GDM1 (cell line): ENCODE data around the gene SDS.

Experiments
- DNase-seq: peaks from one replicate; lab custom pipeline; 2025; lab: John Stamatoyannopoulos, UW

Gene SDS

GRCh38 chr12:113424915-113425823 lies 21.5 kb upstream of the SDS start:
- peak; percentile 35 for DNase-seq

- DNase-seq: no peak
Measured at GRCh38 chr12:113424456-113424855, 20.8 kb upstream of the SDS start.

- no peak for DNase-seq
Measured at GRCh38 chr12:113422886-113423669, 19.4 kb upstream of the SDS start.

GRCh38 chr12:113422030-113422885 lies 18.6 kb upstream of the SDS start, which contains the start of gene SDSL:
TSS of gene SDSL (plus strand) at chr12:113422380. CDS start at chr12:113427983, 5,603 bp downstream.
- peak; percentile 94 for DNase-seq

GRCh38 chr12:113420996-113421595 lies 17.4 kb upstream of the SDS start:
- DNase-seq: no peak

GRCh38 chr12:113418213-113418879 lies 14.7 kb upstream of the SDS start:
- no peak for DNase-seq

- no peak for DNase-seq
Measured at GRCh38 chr12:113416091-113416754, 12.5 kb upstream of the SDS start.

GRCh38 chr12:113414519-113415038 lies 10.9 kb upstream of the SDS start:
- no peak for DNase-seq

GRCh38 chr12:113413488-113413939 lies 9.8 kb upstream of the SDS start:
- no peak for DNase-seq

GRCh38 chr12:113409462-113410124 lies 5.9 kb upstream of the SDS start:
- DNase-seq: no peak

GRCh38 chr12:113408756-113409298 lies 5.1 kb upstream of the SDS start:
- no peak for DNase-seq

GRCh38 chr12:113407931-113408600 lies 4.4 kb upstream of the SDS start:
- DNase-seq: no peak

- DNase-seq: no peak
Measured at GRCh38 chr12:113405694-113406093, 2.0 kb upstream of the SDS start.

GRCh38 chr12:113402586-113403260 lies 964 bp downstream of the SDS start:
- DNase-seq: no peak

GRCh38 chr12:113401066-113402000 lies 2.4 kb downstream of the SDS start:
- no peak for DNase-seq

- DNase-seq: no peak
Measured at GRCh38 chr12:113400362-113400761, 3.3 kb downstream of the SDS start.

- DNase-seq: no peak
Measured at GRCh38 chr12:113399490-113399889, 4.2 kb downstream of the SDS start.
